Measurements from ENCODE around the gene ZW10. TPM values are rescaled to one million over a fixed set of nuclear protein-coding genes. Genes with fewer than 3 reads are reported as not detected.

Gene ZW10
- total RNA-seq, 1 experiment from 2014 or later = 21.0 TPM

DNA sequence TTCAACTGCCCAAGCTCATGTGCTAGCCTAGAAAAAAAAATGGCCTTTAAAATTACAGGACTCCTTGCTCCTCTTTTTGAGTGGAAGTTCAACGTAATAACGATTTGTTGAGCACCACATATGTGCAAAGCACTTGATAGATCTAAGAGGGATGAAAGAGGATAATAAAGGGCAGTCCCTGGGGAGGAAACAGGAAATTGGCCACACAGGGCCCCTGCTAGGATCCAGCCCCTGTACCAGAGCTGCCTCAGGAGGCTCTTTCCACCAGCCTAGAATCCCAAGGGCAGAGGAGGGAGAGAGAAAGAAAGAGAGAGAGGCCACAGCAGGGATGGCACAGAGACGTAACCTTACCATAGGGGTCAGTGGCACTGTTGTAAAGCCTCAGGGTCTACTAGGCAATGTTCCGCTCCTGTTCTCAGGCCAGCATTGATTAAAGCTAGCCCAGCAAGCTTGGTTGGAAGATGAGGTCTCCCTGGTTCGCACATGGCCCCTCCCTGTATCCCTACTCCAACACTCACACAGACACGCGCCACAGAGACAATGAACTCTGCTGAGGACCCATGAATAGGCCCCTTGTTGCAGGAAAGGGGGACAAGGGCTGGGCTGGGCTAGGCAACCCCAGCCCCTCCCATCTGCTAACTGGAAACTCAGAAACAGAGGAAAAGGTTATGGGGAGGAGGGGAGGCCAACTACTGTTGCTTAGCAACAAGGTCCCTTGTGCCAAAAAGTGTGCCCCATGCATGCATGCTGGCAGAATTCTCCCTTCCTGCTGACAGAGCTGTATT, 67.4 kb downstream of the ZW10 start, which contains the start of gene TMPRSS5:
TSS of gene TMPRSS5 (minus strand) at position 438 of the 785 bp plus-strand sequence. CDS start at position 354, 84 bp downstream.
- RAD21 ChIA-PET (ENCODE audit: low non-redundant PET in 1 of 2, low total read pairs in 2 of 2, uncharacterized antibody in 2 of 2, unreplicated experiment in 2 of 2) = no interaction called here
- Histone ChIP-seq H2AFZ (ENCODE audit: low read depth, low read length, poor library complexity, severe bottlenecking) (no peak within 1 kb of the TSS), H3K4me3 (replicated peaks in 1 of 2; ENCODE audit: low read depth in 1 of 2, low read length in 2 of 2) (no peak within 1 kb of the TSS), H3K4me2 (ENCODE audit: low read length) (no peak within 1 kb of the TSS), H3K4me1 (ENCODE audit: control insufficient read depth in 1 of 2, insufficient read depth in 2 of 2, low read length in 2 of 2) (no peaks in the 10 kb centered on the region), H4K20me1 (ENCODE audit: insufficient read depth) (no peaks in the 10 kb centered on the region), H3K9me3 (ENCODE audit: control insufficient read depth in 1 of 2, insufficient read depth in 1 of 2, low read depth in 1 of 2, low read length in 2 of 2) (no peaks in the 10 kb centered on the region), H3K9ac (ENCODE audit: low read length) (no peak within 1 kb of the TSS), H3K79me2 (ENCODE audit: insufficient read depth, low read length) (no peaks in the 10 kb centered on the region), H3K36me3 (ENCODE audit: control insufficient read depth in 1 of 2, insufficient read depth in 2 of 2, low read length in 2 of 2) (no peaks in the 10 kb centered on the region), H3K9me2 (ENCODE audit: insufficient read depth) (no peaks in the 10 kb centered on the region), H3K27me3 (ENCODE audit: insufficient read depth, low read length) (no peaks in the 10 kb centered on the region), H3K27ac (ENCODE audit: low read depth, low read length) (no peak within 1 kb of the TSS)
- DNase-seq (ENCODE audit: low read depth, low spot score) (no peak), ATAC-seq (no peak)
- BruUV-seq (replicated peaks) = no TSS peak
- TF ChIP-seq POLR2AphosphoS5 (IDR thresholded peaks at IDR 0.05; ENCODE audit: low read depth, low read length) = no peak
- no peak for TF ChIP-seq YY1 (IDR thresholded peaks at IDR 0.05; ENCODE audit: extremely low read depth, insufficient replicate concordance, low read depth, low read length)
- TF ChIP-seq, protein P1, sequence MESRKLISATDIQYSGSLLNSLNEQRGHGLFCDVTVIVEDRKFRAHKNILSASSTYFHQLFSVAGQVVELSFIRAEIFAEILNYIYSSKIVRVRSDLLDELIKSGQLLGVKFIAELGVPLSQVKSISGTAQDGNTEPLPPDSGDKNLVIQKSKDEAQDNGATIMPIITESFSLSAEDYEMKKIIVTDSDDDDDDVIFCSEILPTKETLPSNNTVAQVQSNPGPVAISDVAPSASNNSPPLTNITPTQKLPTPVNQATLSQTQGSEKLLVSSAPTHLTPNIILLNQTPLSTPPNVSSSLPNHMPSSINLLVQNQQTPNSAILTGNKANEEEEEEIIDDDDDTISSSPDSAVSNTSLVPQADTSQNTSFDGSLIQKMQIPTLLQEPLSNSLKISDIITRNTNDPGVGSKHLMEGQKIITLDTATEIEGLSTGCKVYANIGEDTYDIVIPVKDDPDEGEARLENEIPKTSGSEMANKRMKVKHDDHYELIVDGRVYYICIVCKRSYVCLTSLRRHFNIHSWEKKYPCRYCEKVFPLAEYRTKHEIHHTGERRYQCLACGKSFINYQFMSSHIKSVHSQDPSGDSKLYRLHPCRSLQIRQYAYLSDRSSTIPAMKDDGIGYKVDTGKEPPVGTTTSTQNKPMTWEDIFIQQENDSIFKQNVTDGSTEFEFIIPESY (IDR thresholded peaks at IDR 0.05; ENCODE audit: extremely low read depth, insufficient replicate concordance, low read length) = no peak
- TF ChIP-seq CEBPB (IDR thresholded peaks at IDR 0.05; ENCODE audit: low read depth) = no peak
- TF ChIP-seq POLR2A (IDR thresholded peaks at IDR 0.05; ENCODE audit: borderline replicate concordance, extremely low read depth, insufficient read depth, insufficient read length) = no peak
- TF ChIP-seq ELF1 (IDR thresholded peaks at IDR 0.05; ENCODE audit: borderline replicate concordance, low read depth) = no peak
- TF ChIP-seq EZH2phosphoT487 (IDR thresholded peaks at IDR 0.05; ENCODE audit: borderline replicate concordance) = no peak
- no peak for TF ChIP-seq SIN3A (IDR thresholded peaks at IDR 0.05; ENCODE audit: low read depth)
- TF ChIP-seq, protein P2, sequence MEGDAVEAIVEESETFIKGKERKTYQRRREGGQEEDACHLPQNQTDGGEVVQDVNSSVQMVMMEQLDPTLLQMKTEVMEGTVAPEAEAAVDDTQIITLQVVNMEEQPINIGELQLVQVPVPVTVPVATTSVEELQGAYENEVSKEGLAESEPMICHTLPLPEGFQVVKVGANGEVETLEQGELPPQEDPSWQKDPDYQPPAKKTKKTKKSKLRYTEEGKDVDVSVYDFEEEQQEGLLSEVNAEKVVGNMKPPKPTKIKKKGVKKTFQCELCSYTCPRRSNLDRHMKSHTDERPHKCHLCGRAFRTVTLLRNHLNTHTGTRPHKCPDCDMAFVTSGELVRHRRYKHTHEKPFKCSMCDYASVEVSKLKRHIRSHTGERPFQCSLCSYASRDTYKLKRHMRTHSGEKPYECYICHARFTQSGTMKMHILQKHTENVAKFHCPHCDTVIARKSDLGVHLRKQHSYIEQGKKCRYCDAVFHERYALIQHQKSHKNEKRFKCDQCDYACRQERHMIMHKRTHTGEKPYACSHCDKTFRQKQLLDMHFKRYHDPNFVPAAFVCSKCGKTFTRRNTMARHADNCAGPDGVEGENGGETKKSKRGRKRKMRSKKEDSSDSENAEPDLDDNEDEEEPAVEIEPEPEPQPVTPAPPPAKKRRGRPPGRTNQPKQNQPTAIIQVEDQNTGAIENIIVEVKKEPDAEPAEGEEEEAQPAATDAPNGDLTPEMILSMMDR (IDR thresholded peaks at IDR 0.05 in 2 of 3, conservative IDR thresholded peaks at IDR 0.05 in 1 of 3; ENCODE audit: borderline replicate concordance in 1 of 3, insufficient read depth in 1 of 3, low read depth in 2 of 3, low read length in 2 of 3) = no peak
- no peak for TF ChIP-seq SRF (IDR thresholded peaks at IDR 0.05; ENCODE audit: low read depth)
- TF ChIP-seq, protein P3, sequence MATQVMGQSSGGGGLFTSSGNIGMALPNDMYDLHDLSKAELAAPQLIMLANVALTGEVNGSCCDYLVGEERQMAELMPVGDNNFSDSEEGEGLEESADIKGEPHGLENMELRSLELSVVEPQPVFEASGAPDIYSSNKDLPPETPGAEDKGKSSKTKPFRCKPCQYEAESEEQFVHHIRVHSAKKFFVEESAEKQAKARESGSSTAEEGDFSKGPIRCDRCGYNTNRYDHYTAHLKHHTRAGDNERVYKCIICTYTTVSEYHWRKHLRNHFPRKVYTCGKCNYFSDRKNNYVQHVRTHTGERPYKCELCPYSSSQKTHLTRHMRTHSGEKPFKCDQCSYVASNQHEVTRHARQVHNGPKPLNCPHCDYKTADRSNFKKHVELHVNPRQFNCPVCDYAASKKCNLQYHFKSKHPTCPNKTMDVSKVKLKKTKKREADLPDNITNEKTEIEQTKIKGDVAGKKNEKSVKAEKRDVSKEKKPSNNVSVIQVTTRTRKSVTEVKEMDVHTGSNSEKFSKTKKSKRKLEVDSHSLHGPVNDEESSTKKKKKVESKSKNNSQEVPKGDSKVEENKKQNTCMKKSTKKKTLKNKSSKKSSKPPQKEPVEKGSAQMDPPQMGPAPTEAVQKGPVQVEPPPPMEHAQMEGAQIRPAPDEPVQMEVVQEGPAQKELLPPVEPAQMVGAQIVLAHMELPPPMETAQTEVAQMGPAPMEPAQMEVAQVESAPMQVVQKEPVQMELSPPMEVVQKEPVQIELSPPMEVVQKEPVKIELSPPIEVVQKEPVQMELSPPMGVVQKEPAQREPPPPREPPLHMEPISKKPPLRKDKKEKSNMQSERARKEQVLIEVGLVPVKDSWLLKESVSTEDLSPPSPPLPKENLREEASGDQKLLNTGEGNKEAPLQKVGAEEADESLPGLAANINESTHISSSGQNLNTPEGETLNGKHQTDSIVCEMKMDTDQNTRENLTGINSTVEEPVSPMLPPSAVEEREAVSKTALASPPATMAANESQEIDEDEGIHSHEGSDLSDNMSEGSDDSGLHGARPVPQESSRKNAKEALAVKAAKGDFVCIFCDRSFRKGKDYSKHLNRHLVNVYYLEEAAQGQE (IDR thresholded peaks at IDR 0.05; ENCODE audit: low read depth) = no peak
- TF ChIP-seq JUND (IDR thresholded peaks at IDR 0.05) = no peak
- no peak for TF ChIP-seq CBX3 (IDR thresholded peaks at IDR 0.05; ENCODE audit: low read depth)
- no peak for TF ChIP-seq EZH2 (IDR thresholded peaks at IDR 0.05)
- TF ChIP-seq ZNF274 (IDR thresholded peaks at IDR 0.05; ENCODE audit: low read depth, low read length) = no peak
- TF ChIP-seq ZFX (IDR thresholded peaks at IDR 0.05) = no peak
- TF ChIP-seq, protein P4, sequence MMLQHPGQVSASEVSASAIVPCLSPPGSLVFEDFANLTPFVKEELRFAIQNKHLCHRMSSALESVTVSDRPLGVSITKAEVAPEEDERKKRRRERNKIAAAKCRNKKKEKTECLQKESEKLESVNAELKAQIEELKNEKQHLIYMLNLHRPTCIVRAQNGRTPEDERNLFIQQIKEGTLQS (IDR thresholded peaks at IDR 0.05) = no peak
- TF ChIP-seq EGR1 (IDR thresholded peaks at IDR 0.05; ENCODE audit: low read depth) = no peak
- TF ChIP-seq, protein P5, sequence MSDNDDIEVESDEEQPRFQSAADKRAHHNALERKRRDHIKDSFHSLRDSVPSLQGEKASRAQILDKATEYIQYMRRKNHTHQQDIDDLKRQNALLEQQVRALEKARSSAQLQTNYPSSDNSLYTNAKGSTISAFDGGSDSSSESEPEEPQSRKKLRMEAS (IDR thresholded peaks at IDR 0.05) = no peak
- POLR2A ChIA-PET = no interaction called here
- CTCF ChIA-PET = no interaction called here
- intact Hi-C loops (cut with micrococcal nuclease) = no loop called here

Measured in HCT116 (cell line).